NCI-H748 treated with DMSO at 0.1 percent for 48 hours (cell line): ENCODE data around the gene CDKN1C.

Experiments used
- DNase-seq: peaks from one replicate; lab custom pipeline; 2025; lab: John Stamatoyannopoulos, UW

Gene CDKN1C

DNA sequence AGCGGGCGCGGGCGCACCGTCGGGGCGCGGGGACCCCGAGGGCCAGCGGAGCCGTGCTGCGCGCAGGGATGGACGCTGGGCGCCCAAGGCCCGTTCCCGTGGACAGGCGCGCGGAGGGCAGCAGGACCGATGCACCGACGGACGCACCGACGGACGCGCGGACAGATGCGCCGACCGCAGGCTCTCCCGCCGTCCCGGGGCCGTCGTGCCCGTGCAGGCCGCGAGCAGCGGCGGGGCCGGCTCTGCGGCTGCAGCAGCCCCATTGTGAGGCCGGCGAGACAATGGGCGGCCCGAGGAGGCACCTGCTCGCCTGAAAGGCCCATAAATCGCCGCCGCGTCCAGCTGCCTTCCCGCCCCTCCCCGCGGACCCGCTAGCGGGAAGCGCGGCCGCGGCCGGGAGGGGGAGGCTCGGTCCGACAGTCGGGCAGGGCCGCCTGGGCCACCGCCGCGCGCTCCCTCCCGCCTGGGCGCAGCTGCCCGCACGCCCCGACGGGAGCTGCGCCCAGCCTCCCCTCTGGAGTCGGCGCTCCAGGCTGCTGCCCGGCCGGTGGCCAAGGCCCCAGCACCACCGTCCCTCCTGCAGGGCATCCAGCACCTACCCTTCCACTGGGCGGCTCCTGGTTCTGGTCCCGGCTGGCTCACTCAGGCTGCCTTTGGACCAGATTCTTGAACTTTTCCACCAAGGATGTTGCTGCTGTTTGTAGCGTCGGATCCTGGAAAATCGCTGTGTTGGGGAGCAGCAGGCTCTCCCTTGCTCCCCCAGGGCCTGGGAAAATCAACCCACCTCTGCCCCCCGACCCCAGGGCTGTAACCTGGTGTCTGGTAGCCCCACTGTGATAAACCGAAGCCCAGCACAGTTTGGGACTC lies 15.8 kb downstream of the CDKN1C start:
- DNase-seq, result no peak

DNA sequence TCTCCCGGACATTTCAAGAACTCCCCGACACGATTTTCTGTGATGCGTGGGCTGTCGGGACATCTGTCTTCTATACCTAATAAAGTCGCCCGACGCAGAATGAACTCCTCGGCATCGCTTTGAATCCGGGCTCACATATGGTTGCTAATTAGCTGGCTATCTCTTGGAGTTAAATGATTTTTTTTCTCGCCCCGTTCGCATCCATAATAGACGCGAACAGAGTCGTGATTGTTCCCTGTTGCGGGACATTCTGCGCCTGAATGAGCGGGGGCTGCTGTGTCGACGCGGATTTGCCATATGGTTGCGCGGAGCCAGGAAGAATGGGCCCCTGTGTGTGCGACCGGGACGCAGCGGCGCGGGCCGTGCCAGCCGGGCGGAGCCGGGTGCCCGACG lies 16.4 kb downstream of the CDKN1C start:
- DNase-seq, result no peak

DNA sequence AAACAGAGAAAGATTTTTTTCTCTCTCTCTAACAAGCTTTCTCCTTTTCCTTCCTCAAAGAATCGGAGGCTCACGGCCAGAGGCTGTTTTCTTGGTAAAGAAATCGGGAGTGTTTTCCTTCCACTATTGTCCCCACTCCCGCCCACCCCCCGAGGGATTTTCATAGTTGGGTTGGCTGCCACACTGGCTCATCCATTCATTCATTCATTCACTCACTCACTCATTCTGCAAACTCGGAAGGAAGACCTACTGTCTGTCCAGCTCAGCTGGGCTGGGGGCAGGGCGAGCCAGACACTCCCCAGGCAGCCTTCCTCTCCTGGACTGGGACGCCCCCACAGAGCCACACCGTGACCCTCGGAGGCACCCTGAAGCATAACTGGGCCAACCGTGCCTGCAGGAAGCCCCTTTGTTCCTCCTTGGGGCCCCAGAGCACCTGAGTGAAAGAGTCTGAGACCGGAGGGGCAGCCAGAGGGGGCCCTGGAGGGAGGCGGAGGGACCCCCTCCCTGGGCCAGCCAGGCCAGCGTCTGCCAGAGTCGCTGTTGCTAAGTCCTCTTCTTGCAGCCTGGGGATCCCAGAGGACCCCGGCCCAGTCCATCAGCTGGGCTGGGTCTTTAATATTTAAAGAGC lies 17.0 kb downstream of the CDKN1C start:
- no peak for DNase-seq

DNA sequence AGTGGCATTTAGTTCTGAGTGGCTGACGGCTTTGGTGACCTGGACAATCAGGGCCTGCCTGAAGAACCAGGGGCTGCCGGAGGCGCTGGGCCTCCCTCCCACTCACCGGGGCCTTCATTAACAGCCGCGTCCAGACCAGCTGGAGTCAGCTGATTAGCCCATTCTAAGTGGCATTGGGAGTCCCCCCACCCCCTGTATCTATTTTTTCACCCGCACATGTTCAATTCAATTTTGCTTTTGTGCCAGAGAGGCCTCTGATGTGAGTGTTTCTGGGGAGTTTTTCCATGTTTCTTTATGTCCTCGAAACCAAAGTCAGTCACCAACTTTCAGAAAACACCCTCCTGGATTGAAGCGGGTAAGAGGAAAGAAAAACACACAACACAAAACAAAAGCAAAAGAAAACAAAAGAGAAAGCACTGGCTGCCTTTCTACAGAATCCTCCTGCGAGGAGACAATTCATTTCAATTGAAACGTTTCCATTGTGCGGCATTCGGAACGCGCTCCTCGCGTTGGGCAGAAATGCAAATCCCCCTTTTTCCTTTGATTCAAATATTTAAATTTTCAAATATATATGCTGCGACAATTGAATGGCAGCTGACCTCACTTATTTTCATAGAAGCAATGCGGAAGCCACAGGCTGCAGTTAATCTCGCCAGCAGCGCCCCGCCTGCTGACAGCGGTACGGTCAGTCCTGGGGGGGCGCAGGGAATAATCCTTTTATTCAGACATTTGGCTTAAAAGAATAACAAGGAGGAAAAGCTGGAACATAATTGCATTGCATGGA lies 17.7 kb downstream of the CDKN1C start:
- no peak for DNase-seq

DNA sequence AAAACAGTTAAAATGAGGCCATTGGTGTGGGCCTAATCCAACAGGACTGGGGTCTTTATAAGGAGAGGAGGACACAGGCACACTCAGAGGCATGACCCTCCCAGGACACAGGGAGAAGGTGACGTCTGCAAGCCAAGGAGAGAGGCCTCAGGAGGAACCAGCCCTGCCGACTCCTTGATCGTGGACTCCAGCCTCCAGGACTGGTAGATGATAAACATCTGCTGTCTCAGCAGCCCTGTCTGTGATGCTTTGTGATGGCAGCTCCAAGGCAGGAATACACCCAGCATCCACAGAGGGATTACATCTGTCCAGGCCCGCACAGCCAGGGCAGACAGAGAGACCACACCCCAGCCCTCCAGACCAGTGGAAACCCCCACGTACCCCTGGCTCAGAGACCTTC lies 18.4 kb downstream of the CDKN1C start:
- no peak for DNase-seq

DNA sequence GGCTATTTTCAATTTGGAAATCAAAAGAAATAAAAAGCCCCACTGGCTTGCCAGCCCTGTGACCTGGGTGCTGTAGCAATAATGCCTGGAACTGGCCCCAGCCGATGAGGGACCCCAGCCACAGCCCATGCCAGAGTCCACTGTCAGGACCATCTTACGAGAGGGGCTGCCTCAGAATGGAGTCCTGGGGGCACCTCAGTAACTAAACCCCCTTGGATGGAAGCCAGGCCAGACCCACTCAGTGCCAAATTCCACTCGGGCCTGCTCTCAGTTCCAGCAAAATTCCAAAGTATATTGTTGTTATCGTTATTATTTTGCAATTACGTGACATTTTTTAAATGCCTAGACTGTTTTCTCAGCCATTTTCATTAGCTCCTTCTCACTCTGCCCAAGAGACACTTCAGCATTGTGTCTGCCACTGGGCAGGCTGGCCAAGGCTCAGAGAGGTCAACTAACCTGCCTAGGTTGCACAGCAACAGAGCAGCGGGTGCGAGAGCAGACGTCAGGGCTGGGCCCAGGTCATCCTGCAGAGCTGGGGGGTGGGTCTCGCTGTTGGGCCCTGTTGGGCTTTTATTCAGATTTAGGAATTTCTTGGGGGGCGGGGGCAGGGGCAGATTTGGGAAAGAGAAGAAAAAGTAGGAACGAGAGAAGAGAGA lies 19.5 kb downstream of the CDKN1C start:
- DNase-seq, result no peak

DNA sequence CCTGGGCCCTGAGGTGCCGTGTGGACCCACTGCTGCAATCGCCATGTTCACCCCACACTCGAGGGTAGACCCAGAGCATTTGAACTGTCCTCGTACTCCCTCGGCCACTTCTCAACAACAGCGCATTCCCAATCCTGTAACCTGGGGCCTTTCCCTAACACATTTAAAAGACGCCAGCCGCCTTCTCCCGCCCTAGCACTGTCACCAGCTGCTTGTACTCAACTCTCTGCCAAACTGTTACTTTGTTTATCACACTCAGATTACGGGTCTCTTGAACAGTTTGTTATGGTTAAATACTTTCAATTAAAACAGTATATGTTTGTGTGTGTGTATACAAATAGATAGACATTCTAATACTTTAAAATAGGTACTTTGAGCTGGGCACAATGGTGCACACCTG lies 20.7 kb downstream of the CDKN1C start:
- DNase-seq, result no peak

DNA sequence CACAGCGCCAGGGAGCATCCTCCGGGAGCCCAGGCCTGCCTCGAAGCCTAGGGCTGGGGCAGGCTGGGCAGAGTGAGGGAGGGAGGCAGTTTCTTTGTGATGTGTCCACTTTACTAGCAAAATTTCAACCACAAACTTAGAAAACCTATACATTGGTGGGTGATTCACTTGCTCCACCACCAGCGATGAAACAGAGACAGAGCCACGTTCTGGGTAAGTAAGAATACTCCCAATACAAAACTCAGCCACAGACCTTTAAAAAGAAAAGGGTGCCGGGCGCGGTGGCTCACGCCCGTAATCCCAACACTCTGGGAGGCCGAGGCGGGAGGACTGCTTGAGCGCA lies 22.3 kb downstream of the CDKN1C start:
- no peak for DNase-seq

DNA sequence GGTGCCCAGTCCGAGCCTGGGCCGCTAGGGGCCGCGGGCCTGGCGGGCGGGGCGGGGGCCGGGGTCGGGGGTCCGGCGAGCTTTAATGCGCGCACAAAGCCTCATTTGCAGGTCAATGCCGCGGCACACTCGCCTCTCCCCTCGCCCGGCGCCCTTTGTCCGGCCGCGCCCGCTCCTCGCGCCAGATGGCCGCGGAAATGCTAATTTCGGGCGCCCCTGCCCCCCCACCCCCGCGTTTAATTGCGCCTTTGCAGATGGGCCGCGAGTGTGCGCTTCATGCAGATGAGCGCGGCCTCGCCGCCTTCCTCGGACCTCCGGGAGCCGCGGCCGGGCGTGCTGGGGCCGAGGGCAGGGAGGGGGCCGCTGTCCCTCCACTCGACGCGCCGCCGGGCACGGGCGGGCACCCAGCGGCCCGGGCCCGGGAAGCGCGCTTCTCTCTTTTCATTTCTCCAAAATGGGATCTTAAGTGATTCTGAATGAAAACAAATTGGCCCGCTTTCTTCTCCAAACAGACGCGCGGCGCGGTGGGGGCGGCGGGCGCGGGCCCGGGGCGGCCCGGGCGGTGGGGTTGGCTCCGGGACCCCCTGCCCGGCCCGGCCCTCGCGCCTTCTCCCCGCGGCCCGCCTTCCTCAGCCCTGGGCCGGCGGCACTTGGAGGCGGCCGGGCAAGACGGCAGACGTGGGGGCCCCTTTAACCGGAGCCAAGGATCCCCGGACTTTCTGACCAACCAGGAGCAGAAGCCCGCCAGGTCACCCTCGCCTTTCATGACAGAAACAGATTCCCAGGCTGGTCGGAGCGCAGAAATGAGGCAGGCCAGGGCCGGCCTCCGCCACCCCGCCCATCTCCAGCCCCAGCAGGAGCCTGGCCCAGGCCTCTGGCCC lies 22.9 kb downstream of the CDKN1C start:
- no peak for DNase-seq

DNA sequence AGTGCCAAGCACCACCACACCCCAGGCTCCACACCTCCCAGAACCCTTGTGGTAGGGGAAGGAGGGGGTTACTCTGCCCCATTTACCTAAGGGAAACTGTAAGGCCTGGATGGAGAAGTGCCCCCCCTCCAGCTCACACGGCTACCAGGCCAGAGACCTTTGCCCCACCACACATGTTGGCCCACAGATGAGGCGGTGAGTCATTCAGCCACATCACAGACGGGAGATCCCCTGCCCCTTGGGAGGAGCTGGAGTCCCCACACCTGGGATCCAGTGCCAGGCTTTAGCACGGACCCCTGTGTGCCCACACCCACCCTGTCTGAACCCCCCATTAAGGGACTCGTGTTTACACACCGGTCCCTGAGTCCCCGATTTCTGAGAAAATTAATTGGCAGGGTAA lies 24.9 kb downstream of the CDKN1C start:
- no peak for DNase-seq

DNA sequence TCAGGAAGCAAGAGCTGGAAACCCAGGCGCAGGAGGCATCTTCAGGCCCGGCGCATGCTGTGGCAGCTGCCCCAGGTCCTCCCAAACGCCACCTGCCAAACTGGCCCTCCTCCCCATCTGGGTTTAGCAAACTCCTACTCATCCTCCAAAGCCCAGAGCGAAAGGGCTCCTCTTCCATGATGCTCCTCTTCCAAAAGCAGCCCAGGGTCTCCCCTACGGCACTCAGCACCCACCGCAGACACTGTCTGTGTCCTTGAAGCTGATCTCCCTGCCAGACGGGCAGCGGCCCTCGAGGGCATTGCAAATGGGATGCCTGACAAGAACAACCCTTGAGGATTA lies 25.9 kb downstream of the CDKN1C start:
- no peak for DNase-seq

DNA sequence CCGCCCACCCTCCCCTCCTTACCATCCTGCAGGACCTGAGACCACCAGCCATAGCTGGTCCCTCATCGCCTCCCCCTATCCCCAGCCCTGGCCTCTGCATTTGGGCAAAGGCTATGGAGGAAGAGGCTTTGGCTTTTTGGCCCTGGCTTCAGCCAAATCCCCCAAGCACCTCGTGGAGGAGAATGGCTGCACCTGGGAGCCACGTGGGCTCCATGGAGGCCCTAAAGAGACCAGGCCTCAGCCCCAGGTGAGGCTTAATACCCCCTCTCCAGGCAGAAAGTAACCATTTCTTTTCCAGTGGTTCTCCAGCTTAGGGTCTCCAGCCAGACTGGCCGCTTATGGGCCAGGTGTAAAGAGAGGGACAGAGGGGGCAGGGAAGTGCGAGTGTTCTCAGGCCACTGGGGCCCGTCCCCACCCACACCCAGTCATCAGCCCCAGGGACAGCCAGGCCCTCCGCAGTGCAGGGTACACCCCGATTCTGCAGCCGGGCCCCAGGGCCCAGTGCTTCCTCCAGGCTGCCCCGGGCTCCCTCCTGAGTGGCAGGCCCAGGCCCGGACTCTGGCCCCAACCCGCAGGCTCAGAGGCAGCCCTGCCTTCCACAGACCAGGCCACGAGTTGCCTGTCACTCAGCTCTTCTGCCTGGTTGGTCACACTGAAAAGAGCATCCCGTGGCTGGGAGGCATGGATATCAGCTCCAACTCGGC lies 26.4 kb downstream of the CDKN1C start:
- DNase-seq, result no peak

DNA sequence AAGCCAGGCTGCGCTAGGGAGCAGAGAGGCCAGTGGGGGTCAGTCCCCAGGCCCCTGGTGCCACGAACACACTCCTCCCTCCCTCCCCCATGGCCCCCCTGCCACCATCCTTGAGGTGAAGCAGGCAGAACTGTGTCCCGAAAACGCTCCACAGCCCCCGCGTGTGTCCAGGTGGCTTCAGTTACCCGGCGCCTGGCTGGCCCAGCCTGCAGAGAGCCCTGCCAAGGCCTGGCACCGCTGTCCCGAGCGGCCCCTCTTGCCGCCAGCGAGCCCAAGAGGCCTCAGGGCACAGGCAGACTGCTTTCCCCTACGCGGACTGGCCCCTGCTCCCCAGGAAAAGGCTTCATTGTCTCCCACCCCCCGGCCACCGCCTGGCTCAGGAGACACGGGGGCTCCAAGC lies 27.7 kb downstream of the CDKN1C start:
- no peak for DNase-seq

DNA sequence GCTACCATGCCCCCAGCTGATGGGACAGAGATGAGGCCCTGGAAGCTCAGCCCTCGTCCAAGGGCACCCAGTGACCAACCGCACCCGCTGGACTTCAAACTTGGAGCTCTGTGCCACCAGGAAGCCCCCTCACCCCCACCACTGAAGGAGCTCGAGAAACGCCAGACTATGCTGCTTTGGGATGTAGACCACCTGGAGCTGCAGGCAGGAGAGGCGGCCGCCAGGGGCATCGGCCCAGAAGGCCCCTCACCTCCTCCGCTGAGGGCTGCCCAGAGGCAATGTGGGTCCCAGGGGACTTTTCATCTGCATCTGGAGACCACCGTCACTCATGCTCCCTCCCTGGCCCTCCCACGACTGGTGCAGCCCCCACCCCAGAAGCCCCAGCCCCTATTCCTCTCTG lies 28.3 kb downstream of the CDKN1C start:
- no peak for DNase-seq

DNA sequence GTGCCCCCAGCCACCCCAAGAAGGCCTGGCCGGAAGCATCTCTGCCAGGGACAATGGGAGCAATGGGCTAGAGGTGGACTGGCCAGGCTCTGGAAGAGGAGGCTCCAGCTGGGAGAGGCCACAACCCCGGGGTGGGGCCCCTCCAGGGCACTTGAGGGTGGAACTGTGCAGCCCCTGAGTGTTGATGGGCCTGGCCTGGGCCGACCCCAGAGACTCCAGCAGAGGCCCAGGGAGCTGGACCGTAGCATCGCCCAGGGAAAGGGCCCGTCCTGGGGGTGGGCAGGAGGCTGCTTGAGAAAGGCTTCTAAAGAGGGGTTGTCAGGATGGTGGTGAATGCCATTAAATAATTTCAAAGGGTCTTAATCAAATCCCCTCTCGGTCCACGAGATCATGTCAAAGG lies 30.4 kb downstream of the CDKN1C start:
- no peak for DNase-seq

DNA sequence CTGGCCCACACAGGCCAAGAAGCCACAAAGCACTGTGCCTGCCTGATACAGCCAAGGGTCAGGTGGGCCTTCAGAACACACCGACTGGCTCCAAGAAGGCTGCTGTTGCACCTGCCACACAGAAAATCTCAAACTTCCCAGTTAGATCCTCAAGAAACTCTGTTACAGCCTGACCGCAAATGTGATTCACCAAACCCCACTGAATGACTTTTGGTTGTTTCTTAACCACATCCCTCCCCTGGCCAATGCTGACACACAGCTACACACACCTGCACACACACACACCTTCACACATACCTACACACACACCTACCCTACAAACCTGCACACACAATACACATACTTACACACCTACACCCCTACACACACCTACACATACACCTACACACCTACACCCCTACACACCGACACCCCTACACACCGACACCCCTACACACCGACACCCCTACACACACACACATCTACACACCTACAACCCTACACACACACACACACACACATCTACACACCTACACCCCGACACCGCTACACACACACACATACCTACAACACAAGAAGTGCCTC lies 31.5 kb downstream of the CDKN1C start:
- no peak for DNase-seq

DNA sequence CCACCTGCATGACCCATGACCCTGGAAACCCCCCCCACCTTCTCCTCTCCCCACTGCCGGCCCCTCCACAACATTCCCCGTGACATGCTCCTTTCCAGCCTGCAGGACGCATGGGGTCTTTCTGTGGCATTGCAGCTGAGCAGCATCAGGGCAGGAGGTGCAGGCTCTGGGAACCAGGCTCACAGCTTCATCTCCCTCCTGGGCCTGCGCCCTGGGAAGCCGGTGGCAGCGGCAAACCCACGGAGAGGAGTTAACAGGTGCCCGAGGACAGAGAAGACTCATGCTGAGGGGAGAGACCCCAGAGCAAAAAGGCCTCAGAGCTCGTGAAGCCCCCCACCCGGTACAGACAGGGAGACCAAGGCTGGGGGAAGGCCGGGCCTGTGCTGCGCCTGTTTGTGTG lies 32.2 kb downstream of the CDKN1C start:
- DNase-seq, result no peak

DNA sequence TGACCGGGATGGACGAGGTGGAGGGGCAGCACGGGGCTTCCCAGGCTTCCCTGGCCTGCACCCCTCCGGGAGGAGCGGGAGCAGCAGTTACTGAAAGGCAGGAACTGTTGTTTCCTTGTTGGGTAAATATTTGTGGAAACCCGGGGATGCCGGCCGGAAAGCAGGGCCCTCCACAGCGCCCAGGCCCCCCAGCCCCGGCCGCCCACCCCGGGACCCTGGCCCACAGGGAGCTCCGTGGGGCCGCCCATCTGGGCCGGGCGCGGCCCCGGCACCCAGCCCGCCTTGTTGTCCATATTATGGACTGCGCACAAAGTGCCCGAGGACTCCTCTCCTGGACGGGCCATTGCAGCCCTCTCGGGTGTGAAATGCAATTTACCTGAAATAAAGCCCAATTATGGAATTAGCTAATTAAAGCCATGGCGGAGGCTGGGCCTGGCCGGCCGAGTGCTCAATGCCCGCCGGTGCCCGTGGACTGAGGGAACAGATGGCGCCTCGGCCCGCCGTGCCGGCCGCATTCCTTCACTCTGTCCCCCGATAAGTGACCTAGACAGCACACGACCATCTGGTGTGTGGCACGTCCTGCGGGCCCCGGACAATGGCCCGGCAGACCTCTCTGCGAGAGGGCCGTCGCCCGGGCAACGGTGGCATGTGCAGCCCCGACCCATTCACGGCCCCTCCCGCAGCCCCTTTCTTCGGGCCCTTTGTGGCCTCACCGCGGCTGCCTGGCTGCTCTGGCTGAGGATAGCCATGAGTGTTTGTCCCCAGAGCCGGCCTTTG lies 35.4 kb downstream of the CDKN1C start:
- no peak for DNase-seq

DNA sequence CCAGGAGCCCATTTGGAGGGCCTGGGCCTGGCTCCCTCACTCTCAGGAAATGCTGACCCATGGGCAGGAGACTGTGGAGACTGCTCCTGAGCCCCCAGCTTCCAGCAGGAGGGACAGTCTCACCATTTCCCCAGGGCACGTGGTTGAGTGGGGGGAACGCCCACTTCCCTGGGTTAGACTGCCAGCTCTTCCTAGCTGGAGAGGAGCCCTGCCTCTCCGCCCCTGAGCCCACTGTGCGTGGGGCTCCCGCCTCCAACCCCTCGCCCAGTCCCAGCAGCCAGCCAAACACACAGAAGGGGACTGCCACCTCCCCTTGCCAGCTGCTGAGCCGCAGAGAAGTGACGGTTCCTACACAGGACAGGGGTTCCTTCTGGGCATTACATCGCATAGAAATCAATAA lies 37.1 kb downstream of the CDKN1C start:
- no peak for DNase-seq

DNA sequence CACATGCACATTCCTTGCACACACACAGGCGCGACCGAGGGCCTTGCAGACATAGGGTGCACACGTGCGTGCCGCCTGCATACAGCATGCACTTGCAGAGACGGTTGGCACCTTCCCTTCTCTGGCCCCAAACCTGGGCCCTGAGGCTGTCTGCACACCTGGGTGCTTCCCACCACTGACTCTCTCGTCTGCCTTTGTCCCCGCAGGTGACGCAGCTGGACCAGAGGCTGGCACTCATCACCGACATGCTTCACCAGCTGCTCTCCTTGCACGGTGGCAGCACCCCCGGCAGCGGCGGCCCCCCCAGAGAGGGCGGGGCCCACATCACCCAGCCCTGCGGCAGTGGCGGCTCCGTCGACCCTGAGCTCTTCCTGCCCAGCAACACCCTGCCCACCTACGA lies 38.0 kb downstream of the CDKN1C start:
- no peak for DNase-seq
